GM21786 (cell line): ENCODE measurements around the gene SAT2.
"Not testable (repeated sequence)": the region's sequence is repeated elsewhere in the genome, so short reads cannot be mapped to it uniquely, and the experiment has no call there.

Source experiments
- ATAC-seq: cut with Tn5 transposase; IDR thresholded peaks from one replicate; pipeline ENCODE4 v1.9.1; 2021; ENCODE audit not compliant: unreplicated experiment

Gene SAT2

DNA sequence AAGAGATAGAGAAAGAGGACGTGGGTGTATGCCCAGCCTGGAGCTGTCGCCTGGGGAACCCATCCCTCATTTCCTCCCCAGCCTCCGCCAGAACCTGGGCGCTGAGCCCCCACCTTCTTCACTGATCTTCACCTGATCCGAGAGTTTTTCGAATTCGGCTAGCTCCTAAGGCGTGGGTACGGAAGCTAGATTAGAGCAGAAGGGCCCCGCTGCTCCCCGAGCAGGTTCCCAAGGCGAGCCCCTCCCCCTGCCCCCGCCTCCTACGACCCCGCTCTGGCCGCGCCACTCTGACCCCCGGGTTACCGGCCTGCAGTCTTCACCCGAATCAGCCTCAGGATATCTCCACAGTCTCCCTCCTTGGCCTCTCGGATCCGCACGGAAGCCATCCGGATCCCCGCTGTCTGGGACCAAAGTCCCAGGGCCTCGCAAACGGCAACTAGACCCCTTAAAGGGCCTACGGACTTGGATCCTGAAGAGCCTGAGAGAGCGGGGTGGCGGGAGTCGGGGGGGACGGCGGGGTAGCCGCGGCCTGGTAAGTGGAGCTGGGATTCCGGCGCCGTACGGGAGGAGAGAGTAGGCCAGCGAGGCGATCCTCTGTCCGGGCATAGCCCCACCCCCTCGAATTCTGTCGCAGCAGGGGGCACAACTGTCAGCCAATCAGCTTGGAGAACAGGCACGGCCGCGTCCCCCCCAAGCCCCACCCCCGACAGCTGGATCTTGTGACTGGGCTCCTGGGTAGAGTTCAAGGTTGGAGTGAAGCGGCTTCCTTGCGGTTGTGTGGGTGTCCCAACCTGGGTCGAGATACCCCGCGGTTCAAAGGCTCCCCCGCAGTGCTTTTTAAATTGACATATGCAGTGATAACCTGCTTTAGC lies at the start of gene SAT2:
Gene SAT2 (minus strand): TSS at position 572 of the 872 bp plus-strand sequence. CDS start 186 bp downstream, at position 386.
- ATAC-seq, result peak; percentile 89

DNA sequence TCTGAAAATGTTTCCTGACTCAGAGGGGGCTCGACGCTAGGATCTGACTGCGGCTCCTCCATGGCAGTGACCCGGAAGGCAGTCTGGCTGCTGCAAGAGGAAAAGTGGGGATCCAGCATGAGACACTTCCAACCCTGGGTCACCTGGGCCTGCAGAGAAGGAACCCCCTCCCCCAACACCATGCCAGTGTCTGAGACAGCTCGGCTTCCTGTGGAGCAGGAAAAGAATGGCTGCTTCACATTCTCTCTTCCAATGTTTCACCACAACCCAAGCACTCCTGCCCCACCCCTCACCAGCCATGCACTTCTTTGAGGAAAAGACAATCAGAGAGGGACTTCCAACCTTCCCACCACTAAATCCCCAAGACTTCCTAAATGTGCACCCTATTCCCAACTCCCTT lies 48.9 kb upstream of the SAT2 start:
- no peak for ATAC-seq

DNA sequence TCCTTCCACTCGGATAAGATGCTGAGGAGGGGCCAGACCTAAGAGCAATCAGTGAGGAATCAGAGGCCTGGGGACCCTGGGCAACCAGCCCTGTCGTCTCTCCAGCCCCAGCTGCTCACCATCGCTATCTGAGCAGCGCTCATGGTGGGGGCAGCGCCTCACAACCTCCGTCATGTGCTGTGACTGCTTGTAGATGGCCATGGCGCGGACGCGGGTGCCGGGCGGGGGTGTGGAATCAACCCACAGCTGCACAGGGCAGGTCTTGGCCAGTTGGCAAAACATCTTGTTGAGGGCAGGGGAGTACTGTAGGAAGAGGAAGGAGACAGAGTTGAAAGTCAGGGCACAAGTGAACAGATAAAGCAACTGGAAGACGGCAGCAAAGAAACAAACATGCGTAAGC lies 47.3 kb upstream of the SAT2 start:
- no peak for ATAC-seq

DNA sequence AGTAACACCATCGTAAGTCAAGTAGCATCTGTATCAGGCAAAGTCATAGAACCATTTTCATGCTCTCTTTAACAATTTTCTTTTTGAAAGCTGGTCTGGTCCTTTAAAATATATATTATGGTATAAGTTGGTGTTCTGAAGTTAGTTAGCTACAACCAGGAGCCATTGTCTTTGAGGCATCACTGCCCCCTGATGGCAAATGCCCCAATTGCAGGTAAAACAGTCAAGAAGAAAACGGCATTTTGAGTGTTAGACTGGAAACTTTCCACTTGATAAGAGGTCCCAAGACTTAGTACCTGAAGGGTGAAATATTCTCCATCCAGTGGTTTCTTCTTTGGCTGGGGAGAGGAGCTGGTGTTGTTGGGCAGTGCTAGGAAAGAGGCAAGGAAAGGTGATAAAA lies 45.6 kb upstream of the SAT2 start:
- ATAC-seq, result no peak

DNA sequence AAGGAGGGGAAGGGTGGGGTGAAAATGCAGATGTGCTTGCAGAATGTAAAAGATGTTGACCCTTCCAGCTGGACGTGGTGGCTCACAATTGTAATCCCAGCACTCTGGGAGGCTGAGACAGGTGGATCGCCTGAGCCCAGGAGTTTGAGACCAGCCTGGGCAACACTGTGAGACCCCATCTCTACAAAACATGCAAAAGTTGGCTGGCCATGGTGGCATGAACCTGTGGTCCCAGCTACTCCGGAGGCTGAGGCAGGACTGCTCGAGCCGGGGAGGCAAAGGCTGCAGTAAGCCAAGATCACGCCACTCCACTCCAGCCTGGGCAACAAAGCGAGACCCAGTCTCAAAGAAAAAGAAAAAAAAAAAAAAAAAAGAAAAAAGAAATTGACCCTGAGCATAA lies 40.9 kb upstream of the SAT2 start:
- ATAC-seq, result no peak

DNA sequence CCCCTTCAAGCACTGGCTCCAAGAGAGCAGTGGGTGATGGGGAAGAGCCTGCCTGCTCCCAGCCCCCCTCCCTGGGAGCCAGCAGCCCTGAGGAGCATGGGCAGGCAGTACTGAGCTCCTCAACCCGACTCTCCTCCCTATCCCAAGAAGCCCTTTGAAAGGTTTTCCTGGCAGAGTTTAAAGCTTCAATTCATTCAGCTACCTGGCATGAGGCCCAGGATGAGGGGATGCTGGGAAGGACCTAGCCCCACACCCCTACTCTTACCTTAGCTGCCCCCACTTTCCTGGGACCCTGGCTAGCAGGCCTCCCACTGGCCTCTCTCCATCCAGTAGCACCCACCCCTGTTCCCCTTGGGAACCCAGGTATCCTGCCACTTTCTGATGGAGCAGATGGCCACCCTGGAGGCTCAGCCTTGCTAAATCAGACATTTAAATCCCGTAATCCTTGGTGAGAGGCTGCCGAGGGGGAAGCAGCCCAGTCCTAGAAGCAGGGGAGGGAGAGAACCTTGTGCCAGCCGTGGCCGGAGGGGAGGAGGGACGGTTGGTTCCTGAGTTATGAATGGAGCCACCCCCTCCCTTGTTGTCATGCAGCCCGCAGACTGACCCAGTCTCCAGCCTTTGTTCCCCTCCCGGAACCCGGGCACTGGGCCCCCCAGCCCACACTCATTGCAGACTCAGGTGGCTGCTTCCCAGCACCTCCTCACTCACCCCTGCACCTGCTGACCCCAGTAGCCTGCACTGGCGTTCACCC lies 40.2 kb upstream of the SAT2 start:
- no peak for ATAC-seq

DNA sequence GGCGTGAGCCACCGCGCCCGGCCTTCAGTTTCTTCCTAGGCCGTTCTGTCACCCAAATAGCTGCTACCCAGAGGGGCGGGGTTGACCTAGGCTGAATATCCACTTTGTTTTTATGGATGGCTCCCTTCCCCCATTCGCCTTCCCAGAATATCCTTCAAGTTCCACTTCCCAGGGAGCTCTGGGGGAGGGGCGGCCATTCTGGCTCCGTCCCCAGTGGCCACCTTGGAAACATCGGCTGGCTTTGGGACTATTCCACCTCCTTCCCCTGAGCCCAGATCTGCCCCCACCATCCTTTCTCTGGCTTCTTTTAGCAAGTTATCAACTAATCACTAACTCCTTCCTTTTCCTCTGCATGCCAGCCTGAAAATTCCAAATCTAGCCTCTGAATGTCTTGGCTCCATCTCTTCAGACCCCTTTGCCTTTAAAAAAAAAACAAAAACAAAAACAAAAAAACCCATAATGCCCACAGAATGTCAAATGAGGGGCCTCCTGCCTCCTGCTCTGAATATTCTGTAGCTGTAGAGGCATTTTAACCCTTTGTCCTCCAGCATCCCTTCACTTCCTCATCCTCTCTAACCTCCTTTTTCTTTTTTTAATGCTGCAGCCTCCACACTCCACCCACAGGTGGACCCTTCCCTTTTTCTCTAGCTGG lies 29.5 kb upstream of the SAT2 start:
- no peak for ATAC-seq

DNA sequence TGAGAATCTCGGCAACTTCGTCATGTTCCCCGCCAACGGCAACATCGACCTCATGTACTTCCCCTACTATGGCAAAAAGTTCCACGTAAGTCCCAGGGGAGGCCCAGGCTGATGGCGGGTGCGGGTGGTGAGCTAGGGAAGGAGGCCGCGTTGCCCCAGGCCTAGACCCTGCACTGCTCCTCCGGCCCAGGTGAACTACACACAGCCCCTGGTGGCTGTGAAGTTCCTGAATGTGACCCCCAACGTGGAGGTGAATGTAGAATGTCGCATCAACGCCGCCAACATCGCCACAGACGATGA lies 27.9 kb upstream of the SAT2 start:
- ATAC-seq, result no peak

DNA sequence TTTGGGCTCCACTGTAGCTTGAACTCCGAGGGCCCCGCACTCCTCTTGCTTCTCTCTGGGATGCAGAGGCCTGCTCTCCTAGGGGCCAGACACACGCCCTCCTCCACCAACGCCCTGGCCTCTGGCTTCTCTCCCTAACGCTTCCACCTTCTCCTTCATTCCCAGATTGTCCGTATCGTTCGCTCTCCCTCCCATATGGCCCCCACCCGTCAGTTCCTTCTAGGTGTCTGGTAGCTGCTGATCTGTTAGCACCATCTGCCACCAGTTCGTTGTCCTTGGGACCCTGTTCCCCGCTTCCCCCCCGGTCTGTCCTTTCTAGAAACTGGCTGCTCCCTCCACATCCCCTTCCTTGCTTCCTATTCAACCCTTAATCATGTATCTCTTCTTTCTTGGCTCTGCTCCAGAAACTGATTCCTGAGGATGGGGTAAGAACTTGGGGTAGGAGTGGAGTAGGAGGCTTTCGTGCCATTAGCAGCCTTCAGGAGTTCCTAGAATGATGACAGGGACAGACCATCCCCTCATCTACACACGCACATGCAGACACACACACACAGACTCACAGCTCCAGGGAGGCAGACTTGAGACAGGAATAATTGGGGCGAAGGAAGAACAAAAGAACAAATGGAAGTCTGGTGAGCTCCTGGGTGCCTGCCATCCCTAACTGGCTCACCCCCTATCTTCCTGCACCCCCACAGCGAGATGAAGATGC lies 27.4 kb upstream of the SAT2 start:
- ATAC-seq, result no peak

DNA sequence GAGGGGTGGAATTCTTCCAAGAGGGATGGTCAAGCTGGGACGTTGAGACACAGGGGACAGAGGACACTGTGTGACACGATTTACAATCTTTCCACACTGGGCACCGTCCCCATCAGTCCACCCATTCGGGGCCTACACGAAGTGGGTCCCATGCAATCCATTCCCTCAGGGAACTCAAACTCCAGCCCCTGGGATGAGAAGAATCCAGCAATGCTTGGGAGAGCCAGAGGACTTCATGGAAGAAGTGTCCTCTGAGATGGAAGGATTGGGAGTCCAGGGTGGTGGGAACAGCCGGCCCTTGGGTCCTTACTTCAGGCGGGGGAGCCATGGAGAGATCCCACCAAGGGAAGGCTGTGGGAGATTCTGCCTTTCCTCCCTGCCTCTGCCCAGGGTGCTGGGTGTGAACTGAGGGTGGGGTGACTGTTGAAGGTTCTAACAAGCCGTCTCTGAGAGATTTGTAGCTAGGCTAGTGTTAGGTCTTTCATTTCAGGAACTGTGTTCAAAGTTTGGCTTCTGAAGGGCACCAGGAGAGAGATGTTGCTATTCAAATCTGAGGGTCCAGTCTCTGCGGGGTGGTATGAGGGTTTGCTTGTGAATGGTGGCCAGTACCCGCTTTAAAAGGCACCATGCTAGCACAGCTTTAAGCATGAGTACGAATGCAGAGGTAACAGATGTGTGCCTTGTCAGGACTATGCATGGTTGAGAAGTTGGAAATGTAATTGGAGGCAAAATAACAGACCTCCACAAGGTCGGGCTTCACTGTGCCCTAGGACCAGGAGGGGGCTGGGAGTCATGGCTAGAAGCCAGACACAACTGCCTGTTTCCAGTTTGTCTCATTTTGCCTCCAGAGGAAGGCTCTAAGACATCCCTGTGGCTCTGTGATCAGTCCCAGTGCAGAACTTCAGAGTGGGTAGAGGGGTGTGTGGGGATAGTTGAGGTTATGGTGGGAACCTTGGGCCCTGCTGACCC lies 25.1 kb upstream of the SAT2 start:
- ATAC-seq, result no peak

DNA sequence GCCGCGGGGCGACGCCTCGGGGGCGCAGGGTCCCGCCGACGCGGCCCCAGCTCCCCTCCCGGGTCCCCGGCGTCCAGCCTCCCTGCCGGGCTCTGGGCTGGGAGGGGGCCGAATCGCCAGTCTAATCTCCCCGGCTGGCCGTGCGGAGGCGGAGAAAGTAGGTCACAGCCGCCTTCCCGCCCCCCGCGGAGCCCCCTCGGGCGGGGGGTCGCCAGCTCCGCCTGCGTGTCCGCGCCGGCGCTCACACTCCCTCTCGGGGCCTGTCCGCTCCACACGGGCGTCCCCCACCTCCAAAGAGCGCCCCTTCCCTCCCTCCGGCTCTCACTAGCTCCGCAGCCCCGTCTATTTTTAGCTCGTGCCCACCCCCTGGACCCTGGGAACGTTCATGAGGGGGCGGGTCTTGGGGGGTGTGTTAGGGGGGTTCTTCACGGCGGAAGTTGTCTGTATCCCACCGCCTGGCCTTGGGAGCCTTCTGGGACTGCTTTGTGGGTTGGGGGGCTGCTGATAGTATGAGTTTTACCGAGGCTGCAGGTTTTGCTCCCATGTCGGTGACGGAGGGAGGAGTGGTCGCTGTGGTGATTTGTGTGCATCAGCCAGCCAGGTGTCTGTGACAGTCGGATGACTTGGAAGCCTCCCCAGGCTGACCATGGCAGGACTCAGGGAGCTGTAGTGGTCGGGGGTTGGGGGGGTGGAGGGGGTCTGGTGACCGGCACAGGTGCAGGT lies 24.2 kb upstream of the SAT2 start:
- ATAC-seq, result no peak

DNA sequence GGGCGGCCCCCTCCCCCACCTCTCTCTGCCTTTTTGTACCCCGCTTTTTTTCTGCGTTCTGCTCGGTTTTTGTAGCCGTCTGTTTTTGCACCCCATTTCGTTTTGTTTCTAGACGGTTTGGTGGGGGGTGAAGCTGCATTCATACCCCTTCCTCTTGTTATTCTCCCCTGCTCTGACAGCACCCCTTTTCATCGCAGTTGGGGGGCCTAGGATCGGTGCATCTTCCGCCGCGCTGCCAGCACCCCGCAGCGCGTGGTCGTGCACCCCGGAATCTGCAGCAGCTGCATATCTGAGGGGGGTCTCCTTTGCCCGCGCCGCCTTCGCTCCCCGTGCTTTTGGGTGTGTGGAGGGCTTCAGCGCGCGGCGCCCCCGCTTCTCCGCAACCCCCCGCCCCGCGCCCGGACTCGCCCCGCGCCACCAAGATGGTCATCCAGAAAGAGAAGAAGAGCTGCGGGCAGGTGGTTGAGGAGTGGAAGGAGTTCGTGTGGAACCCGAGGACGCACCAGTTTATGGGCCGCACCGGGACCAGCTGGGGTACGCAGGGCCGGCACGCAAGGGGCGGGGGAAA lies 23.6 kb upstream of the SAT2 start:
- ATAC-seq, result no peak

DNA sequence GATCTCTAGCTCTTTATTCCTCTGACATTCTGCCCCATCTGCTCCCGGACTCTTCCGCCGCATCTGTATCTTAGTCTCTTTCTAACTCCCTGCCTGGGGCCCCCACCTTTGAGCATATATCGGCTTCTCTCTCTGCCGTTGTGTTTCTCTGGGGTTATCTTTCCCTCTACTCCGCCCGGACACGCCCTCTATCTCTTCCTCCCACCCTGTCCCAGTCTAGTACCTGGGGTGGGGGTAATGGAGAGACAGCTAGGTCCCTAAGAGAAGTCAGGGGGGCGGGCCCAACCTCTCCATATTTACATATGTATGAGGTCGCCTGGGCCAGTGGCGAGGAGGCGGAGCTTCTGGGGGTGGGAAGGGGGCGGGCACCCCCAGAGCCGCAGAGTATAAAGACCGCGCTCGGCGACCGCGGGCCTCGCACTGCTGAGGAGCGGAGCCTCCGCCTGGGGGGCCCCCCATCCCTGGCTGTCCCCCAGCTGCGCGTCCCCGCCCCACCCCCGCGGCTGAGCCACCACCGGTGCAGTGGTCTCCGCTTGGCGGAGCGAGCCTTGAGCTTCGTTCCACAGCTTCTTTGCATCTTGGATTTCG lies 23.0 kb upstream of the SAT2 start, which contains the start of gene ATP1B2:
Gene ATP1B2 (plus strand): TSS at position 418 of the 588 bp plus-strand sequence. CDS start 593 bp downstream, outside the sequence.
- no peak for ATAC-seq

DNA sequence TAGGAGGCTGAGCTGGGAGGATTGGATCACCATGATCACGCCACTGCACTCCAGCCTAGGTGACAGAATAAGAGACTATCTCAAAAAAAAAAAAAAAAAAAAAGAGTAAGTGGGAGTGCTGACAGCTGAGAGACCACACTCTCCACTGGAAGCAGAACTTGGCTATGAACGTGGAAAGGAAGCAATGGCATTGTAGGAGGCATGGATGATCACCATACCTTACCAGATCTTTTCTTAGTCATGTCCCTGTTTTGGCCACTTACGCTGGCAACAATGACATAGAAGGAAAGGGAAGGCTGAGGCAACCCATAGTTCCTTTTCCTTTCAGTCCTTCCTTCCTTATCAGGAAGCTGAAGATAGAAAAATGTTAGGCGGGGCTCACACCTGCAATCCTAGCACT lies 19.4 kb upstream of the SAT2 start:
- no peak for ATAC-seq

DNA sequence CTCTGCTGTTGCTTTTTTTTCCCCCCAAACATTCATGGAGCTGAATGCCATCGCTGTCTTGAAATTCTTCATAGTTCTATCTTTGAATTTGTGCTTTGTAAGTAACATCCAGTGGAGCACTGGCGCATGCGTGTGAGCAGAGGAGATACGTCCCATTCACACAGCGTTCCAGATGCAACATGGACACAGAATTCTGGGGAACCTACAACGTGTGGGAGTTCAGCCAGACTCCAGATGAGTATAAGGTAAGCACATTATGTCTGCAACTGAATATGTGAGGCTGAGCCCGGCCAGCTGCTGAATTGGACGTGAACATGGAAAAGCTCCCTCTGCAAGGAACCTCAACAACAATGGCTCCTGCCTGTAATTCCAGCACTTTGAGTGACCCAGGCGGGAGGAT lies 18.8 kb upstream of the SAT2 start:
- ATAC-seq, result no peak

DNA sequence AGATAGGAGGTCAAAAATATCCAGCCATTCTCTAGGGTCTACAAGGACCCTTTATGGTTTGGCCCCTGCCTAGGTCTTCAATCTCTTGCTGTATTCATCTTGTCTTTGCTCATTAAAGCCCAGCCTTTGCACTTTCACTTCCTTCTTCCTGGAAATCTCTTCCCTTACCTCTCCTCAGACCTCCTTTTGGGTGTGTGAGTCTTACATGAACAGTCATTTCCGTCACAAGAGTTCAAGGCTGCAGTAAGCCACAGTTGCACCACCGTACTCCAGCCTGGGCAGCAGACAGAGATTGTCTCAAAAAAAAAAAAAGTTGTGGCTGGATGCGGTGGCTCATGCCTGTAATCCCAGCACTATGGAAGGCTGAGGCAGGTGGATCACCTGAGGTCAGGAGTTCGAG lies 17.2 kb upstream of the SAT2 start:
- no peak for ATAC-seq

DNA sequence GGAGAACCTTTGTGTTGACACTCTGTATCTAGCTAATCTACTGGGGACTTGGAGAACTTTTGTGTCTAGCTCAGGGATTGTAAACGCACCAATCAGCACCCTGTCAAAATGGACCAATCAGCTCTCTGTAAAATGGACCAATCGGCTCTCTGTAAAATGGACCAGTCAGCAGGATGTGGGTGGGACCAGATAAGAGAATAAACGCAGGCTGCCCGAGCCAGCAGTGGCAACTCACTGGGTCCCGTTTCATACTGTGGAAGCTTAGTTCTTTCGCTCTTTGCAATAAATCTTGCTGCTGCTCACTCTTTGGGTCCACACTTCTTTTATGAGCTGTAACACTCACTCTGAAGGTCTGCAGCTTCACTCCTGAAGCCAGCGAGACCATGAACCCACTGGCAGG lies 14.0 kb upstream of the SAT2 start:
- not testable (repeated sequence) for ATAC-seq

DNA sequence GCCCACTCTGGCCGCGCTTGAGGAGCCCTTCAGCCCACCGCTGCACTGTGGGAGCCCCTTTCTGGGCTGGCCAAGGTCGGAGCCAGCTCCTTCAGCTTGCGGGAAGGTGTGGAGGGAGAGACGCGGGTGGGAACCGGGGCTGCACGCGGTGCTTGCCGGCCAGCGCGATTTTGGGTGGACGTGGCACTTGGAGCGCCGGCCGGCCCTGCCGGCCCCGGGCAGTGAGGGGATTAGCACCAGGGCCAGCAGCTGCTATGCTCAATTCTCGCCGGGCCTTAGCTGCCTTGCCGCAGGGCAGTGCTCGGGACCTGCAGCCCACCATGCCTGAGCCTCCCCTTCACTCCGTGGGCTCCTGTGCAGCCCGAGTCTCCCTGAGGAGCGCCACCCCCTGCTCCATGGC lies 13.2 kb upstream of the SAT2 start:
- ATAC-seq, result no peak

DNA sequence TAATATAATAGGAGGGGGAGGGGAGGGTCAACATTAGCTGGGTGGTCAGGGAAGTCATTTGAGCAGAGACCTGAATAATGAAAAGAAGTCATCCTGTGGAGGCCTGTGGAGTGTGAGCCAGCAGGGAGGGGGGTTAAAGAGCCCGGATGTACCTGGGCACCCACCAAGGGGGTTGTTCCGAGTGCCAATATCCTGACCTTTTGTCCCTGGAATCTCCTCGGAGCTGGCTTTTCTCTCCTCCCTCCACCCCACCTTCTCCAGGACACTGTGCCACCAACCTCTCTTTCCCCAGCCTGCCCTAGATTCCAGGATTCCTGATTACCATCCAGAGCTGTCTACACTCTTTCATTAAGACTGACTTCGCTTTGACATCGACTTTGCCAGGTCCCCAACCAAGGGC lies 8.5 kb upstream of the SAT2 start:
- ATAC-seq, result no peak
